Neural cell (in vitro differentiated cells): Measurements from ENCODE around the gene COG4. TPM values are rescaled to one million over a fixed set of nuclear protein-coding genes. Genes with fewer than 3 reads are reported as not detected.

Experiments
- H2AFZ ChIP-seq: fragments of 200-600, 300-800 bp; sonication (generic), shearing (Covaris generic); 2 replicates; pipeline ENCODE4 v1.6.0; 2014; ENCODE audit warnings: low read depth, mild to moderate bottlenecking, antibody characterized with exemption, low read length, moderate library complexity
- H3F3A ChIP-seq: fragments of 200-600 bp; shearing (Covaris generic); 2 replicates; pipeline ENCODE4 v1.6.1; 2016; ENCODE audit warnings: mild to moderate bottlenecking, moderate library complexity, mixed read lengths, antibody characterized with exemption, low read length; ENCODE audit not compliant: insufficient read depth, poor library complexity, severe bottlenecking
- H3K27ac ChIP-seq: fragments of 200-600, 300-800 bp; sonication (generic), shearing (Covaris generic); 2 replicates; pipeline ENCODE4 v1.5.1; 2014; ENCODE audit warnings: mild to moderate bottlenecking, low read length, moderate library complexity
- H3K27me3 ChIP-seq: fragments of 300-800, 200-600 bp; sonication (generic), shearing (Covaris generic); 2 replicates; pipeline ENCODE4 v1.6.0; 2014; ENCODE audit warnings: mild to moderate bottlenecking, low read depth, low read length, moderate library complexity; ENCODE audit not compliant: insufficient read depth
- H3K36me3 ChIP-seq: fragments of 300-800, 200-600 bp; sonication (generic), shearing (Covaris generic); 2 replicates; pipeline ENCODE4 v1.5.1; 2014; ENCODE audit warnings: mild to moderate bottlenecking, antibody characterized with exemption, low read length, moderate library complexity; ENCODE audit not compliant: insufficient read depth
- H3K4me2 ChIP-seq: fragments of 300-800, 200-600 bp; sonication (generic), shearing (Covaris generic); 2 replicates; pipeline ENCODE4 v1.6.0; 2014; ENCODE audit warnings: mild to moderate bottlenecking, low read length
- H3K4me3 ChIP-seq: fragments of 300-800, 200-600 bp; sonication (generic), shearing (Covaris generic); 2 replicates; pipeline ENCODE4 v1.5.1; 2014; ENCODE audit warnings: mild to moderate bottlenecking, low read length, moderate library complexity
- H3K79me2 ChIP-seq: fragments of 200-600 bp; shearing (Covaris generic); replicated peaks from 2 replicates; pipeline ENCODE4 v1.6.0; 2014; ENCODE audit warnings: mild to moderate bottlenecking, low read length, moderate library complexity; ENCODE audit not compliant: insufficient read depth
- H3K9ac ChIP-seq: fragments of 300-800, 200-600 bp; sonication (generic), shearing (Covaris generic); 2 replicates; pipeline ENCODE4 v1.6.1; 2016; ENCODE audit warnings: mild to moderate bottlenecking, low read length, mixed read lengths
- H3K9me2 ChIP-seq: fragments of 200-600 bp; shearing (Covaris generic); 2 replicates; pipeline ENCODE4 v1.6.1; 2016; ENCODE audit warnings: mild to moderate bottlenecking, low read length, mixed read lengths; ENCODE audit not compliant: insufficient read depth
- H3K9me3 ChIP-seq: fragments of 200-600, 300-800 bp; sonication (generic), shearing (Covaris generic); 2 replicates; pipeline ENCODE4 v1.6.1; 2016; ENCODE audit warnings: mild to moderate bottlenecking, mixed run types, low read length, moderate library complexity, mixed read lengths
- H4K20me1 ChIP-seq: fragments of 200-600 bp; shearing (Covaris generic); 2 replicates; pipeline ENCODE4 v1.6.1; 2016; ENCODE audit warnings: mild to moderate bottlenecking, mixed run types; ENCODE audit not compliant: insufficient read depth
- CTCF ChIP-seq: fragments of 450-650 bp; IDR thresholded peaks from 2 replicates; pipeline ENCODE4 v1.5.1; 2014; ENCODE audit warnings: antibody characterized with exemption, mild to moderate bottlenecking, moderate library complexity; ENCODE audit not compliant: poor library complexity, severe bottlenecking
- EP300 ChIP-seq: fragments of 450-650 bp; conservative IDR thresholded peaks from 2 replicates; pipeline ENCODE4 v1.6.1; 2014; ENCODE audit warnings: antibody characterized with exemption, mild to moderate bottlenecking, moderate library complexity; ENCODE audit not compliant: poor library complexity, severe bottlenecking
- EZH2 ChIP-seq: fragments of 200-600, 300-800 bp; shearing (Covaris generic), sonication (generic); IDR thresholded peaks from 2 replicates; pipeline ENCODE4 v1.6.1; 2014; ENCODE audit warnings: antibody characterized with exemption, low read length, borderline replicate concordance, mild to moderate bottlenecking; ENCODE audit not compliant: insufficient read depth, poor library complexity, severe bottlenecking
- MXI1 ChIP-seq: fragments of 450-650 bp; conservative IDR thresholded peaks from 2 replicates; pipeline ENCODE4 v1.6.1; 2014; ENCODE audit warnings: antibody characterized with exemption, mild to moderate bottlenecking; ENCODE audit not compliant: poor library complexity, severe bottlenecking
- POLR2AphosphoS5 ChIP-seq: IDR thresholded peaks from 2 replicates; pipeline ENCODE4 v1.6.1; 2012
- RAD21 ChIP-seq: fragments of 450-650 bp; conservative IDR thresholded peaks from 2 replicates; pipeline ENCODE4 v1.6.1; 2014; ENCODE audit warnings: antibody characterized with exemption, mild to moderate bottlenecking, moderate library complexity
- SMC3 ChIP-seq: fragments of 450-650 bp; conservative IDR thresholded peaks from 2 replicates; pipeline ENCODE4 v1.6.1; 2014; ENCODE audit warnings: antibody characterized with exemption, mild to moderate bottlenecking, moderate library complexity; ENCODE audit not compliant: poor library complexity
- TAF1 ChIP-seq: IDR thresholded peaks from 2 replicates; pipeline ENCODE4 v1.6.1; 2012; ENCODE audit warnings: low read depth
- polyA plus RNA-seq: library from polyadenylated mRNA; depleted of rRNA; stranded (reverse); fragments of >200 nt; gene quantifications from 2 replicates; pipeline ENCODE4 v1.2.3, GENCODE V29; 2014
- TF ChIP-seq, protein P1 (sequence below): IDR thresholded peaks from 2 replicates; pipeline ENCODE4 v1.6.1; 2012; ENCODE audit warnings: borderline replicate concordance

COG4 gene
- polyA plus RNA-seq, 1 donor from 2014 or later = 185 TPM

DNA sequence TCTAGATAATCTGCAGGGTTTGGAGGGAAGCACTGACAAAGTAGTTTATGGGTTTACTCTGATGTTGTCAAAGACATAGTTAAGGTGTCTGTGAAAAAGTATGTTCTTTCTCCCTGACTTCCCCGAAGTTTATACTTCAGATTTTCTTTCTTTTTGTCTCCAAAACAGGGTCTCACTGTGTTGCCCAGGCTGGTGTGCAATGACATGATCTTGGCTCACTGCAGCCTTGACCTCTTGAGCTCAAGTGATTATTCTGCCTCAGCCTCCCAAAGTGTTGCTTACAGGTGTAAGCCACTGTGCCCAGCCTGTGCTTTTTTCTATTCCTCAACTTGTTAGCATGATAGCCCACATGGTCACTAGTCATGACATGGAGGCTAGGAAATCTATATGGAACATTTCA, 21.2 kb upstream of the COG4 start:
- Histone ChIP-seq H2AFZ (no peak overlapping the region), H3K9me2 (no peaks in the 10 kb centered on the region), H3K4me3 (no peak overlapping the region), H4K20me1 (no peaks in the 10 kb centered on the region), H3K27ac (no peak overlapping the region), H3K36me3 (peaks cover 16% of the 10 kb centered on the region), H3K27me3 (no peaks in the 10 kb centered on the region), H3K79me2 (peaks cover 2% of the 10 kb centered on the region), H3F3A (no peaks in the 10 kb centered on the region), H3K4me2 (no peak overlapping the region), H3K9ac (no peak overlapping the region), H3K9me3 (no peaks in the 10 kb centered on the region)
- TF ChIP-seq POLR2AphosphoS5 = no peak
- TF ChIP-seq, protein P1, sequence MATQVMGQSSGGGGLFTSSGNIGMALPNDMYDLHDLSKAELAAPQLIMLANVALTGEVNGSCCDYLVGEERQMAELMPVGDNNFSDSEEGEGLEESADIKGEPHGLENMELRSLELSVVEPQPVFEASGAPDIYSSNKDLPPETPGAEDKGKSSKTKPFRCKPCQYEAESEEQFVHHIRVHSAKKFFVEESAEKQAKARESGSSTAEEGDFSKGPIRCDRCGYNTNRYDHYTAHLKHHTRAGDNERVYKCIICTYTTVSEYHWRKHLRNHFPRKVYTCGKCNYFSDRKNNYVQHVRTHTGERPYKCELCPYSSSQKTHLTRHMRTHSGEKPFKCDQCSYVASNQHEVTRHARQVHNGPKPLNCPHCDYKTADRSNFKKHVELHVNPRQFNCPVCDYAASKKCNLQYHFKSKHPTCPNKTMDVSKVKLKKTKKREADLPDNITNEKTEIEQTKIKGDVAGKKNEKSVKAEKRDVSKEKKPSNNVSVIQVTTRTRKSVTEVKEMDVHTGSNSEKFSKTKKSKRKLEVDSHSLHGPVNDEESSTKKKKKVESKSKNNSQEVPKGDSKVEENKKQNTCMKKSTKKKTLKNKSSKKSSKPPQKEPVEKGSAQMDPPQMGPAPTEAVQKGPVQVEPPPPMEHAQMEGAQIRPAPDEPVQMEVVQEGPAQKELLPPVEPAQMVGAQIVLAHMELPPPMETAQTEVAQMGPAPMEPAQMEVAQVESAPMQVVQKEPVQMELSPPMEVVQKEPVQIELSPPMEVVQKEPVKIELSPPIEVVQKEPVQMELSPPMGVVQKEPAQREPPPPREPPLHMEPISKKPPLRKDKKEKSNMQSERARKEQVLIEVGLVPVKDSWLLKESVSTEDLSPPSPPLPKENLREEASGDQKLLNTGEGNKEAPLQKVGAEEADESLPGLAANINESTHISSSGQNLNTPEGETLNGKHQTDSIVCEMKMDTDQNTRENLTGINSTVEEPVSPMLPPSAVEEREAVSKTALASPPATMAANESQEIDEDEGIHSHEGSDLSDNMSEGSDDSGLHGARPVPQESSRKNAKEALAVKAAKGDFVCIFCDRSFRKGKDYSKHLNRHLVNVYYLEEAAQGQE = no peak
- no peak for TF ChIP-seq CTCF
- TF ChIP-seq RAD21 = no peak
- no peak for TF ChIP-seq TAF1
- TF ChIP-seq EP300 = no peak
- TF ChIP-seq MXI1 = no peak
- TF ChIP-seq EZH2 = no peak
- TF ChIP-seq SMC3 = no peak

DNA sequence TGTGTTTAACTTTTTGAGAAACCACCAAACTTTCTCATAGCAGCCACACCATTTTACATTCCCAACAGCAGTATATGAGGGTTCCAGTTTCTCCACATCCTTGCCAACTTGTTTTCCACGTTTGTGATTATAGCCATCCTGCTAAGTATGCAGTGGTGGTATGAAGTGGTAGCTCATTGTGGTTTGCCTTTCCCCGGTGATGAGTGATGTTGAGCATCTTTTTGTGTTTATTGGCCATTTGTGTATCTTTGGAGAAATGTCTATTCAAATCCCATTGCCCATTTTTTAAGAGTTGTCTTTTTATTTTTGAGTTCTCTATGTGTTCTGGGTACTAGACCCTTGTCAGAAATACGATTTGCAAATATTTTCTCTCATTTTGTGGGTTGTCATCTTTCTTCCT, 17.6 kb upstream of the COG4 start:
- Histone ChIP-seq H3K4me3 (no peak overlapping the region), H2AFZ (no peak overlapping the region), H3K79me2 (peaks cover under 1% of the 10 kb centered on the region), H3K36me3 (peaks cover 10% of the 10 kb centered on the region), H3K9me2 (no peaks in the 10 kb centered on the region), H3K4me2 (no peak overlapping the region), H3K27ac (no peak overlapping the region), H3K9ac (no peak overlapping the region), H3F3A (no peaks in the 10 kb centered on the region), H3K27me3 (no peaks in the 10 kb centered on the region), H3K9me3 (no peaks in the 10 kb centered on the region), H4K20me1 (no peaks in the 10 kb centered on the region)
- no peak for TF ChIP-seq EP300
- TF ChIP-seq CTCF = no peak
